Lung (tissue), 12 donors: Measurements from ENCODE around the gene LRP1B. TPM values are rescaled to one million over a fixed set of nuclear protein-coding genes. Genes with fewer than 3 reads are reported as not detected.

Experiments
- ATAC-seq: fragments of 200-7000 bp; cut with Tn5 transposase; one replicate; pipeline ENCODE4 v1.9.1; 2020; ENCODE audit warnings: moderate number of reproducible peaks; ENCODE audit not compliant: insufficient read depth, low FRiP score
- DNase-seq, 3 donors: peaks; one replicate each; pipeline ENCODE4 v3.0.0-alpha.2; 2013 to 2017
- H3K27ac ChIP-seq, 2 donors: one replicate each; pipeline ENCODE4 v1.5.1; 2013; ENCODE audit warnings: mild to moderate bottlenecking in 2 of 2, moderate library complexity in 2 of 2, control low read depth in 1 of 2, inconsistent platforms in 1 of 2, low read depth in 1 of 2, low read length in 1 of 2
- H3K27me3 ChIP-seq, 3 donors: one replicate each; pipeline ENCODE4 v1.5.1; 2013; ENCODE audit warnings: low read length in 2 of 3; ENCODE audit not compliant: control insufficient read depth in 3 of 3, insufficient read depth in 3 of 3
- H3K36me3 ChIP-seq, 4 donors: one replicate each; pipeline ENCODE4 v1.5.1; 2013; ENCODE audit warnings: low read length in 4 of 4, mild to moderate bottlenecking in 1 of 4, moderate library complexity in 1 of 4; ENCODE audit not compliant: control insufficient read depth in 4 of 4, insufficient read depth in 4 of 4
- H3K4me1 ChIP-seq, 5 donors: one replicate each; pipeline ENCODE4 v1.5.1; 2013; ENCODE audit warnings: low read length in 5 of 5, mild to moderate bottlenecking in 2 of 5, moderate library complexity in 1 of 5; ENCODE audit not compliant: control insufficient read depth in 5 of 5, insufficient read depth in 5 of 5
- H3K4me3 ChIP-seq: one replicate; pipeline ENCODE4 v1.5.1; 2013; ENCODE audit warnings: mild to moderate bottlenecking, control low read depth, moderate library complexity
- H3K9ac ChIP-seq, 2 donors: one replicate each; pipeline ENCODE4 v1.5.1; 2013; ENCODE audit warnings: low read length in 2 of 2, control low read depth in 1 of 2; ENCODE audit not compliant: insufficient read depth in 1 of 2
- H3K9me3 ChIP-seq, 4 donors: one replicate each; pipeline ENCODE4 v1.5.1; 2013; ENCODE audit warnings: low read length in 3 of 4, mild to moderate bottlenecking in 1 of 4, moderate library complexity in 1 of 4; ENCODE audit not compliant: control insufficient read depth in 4 of 4, insufficient read depth in 3 of 4
- whole genome bisulfite sequencing, 2 donors: extraction: QIAGEN DNeasy Blood & Tissue Kit; methylation state at CpG; one replicate each; pipeline ENCODE4 v1.1.7; 2013; 5-methylcytosine and 5-hydroxymethylcytosine counted together
- polyA plus RNA-seq, 2 donors: library from polyadenylated mRNA; stranded (reverse); fragments of 200-250 nt; gene quantifications; one replicate each; pipeline ENCODE4 v1.2.1, GENCODE V29; 2013
- total RNA-seq, 2 donors: library from RNA; depleted of rRNA in 1 of 2; stranded (reverse); fragments of >200 nt in 1 of 2; gene quantifications; one replicate each; pipeline ENCODE4 v1.2.1, GENCODE V29; 2014 to 2021
- TF ChIP-seq, protein P1 (sequence below): IDR thresholded peaks from 2 replicates; pipeline ENCODE4 v1.5.1; 2012; ENCODE audit warnings: mild to moderate bottlenecking; ENCODE audit errors: control extremely low read depth, extremely low read depth
- donor health status: control.
- donor health status: control.
- donor health status: Bipolar disorder and iron deficiency.
- donor health status: healthy.
- donor health status: DM: yes; HTN: yes; CAD: no.

Gene LRP1B
- total and polyA plus RNA-seq, 4 donors: 0.01 to 6.5 (median 0.16) TPM

DNA sequence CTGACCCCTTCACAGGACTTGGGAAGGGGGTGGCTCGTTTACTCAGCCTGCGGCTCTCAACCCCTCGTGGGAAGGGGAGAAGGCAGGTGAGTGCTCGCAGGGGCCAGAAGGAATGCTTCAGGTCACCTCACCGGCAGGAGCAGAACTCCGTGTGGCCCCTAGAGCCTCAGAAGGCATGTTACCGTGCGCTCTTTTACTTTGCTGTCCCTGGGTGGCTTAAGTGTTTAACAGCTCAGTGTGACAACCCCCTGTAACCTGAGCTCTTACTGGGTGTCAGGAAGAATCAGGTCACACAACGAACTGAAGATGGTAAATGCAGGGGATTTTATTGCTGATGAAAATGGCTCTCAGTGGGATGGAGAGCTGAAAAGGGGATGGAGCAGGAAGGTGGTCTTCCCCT is 1235.4 kb downstream of the LRP1B start:
- 67 to 78% methylated on average over 9 of the region's 9 CpGs for WGBS, 2 donors
- H3K4me1 ChIP-seq: no peaks in the 10 kb centered on the region
- H3K9ac ChIP-seq: no peak overlapping the region
- no peak overlapping the region for H3K4me3 ChIP-seq
- TF ChIP-seq, protein P1, sequence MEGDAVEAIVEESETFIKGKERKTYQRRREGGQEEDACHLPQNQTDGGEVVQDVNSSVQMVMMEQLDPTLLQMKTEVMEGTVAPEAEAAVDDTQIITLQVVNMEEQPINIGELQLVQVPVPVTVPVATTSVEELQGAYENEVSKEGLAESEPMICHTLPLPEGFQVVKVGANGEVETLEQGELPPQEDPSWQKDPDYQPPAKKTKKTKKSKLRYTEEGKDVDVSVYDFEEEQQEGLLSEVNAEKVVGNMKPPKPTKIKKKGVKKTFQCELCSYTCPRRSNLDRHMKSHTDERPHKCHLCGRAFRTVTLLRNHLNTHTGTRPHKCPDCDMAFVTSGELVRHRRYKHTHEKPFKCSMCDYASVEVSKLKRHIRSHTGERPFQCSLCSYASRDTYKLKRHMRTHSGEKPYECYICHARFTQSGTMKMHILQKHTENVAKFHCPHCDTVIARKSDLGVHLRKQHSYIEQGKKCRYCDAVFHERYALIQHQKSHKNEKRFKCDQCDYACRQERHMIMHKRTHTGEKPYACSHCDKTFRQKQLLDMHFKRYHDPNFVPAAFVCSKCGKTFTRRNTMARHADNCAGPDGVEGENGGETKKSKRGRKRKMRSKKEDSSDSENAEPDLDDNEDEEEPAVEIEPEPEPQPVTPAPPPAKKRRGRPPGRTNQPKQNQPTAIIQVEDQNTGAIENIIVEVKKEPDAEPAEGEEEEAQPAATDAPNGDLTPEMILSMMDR: no peak
- no peak overlapping the region for H3K27ac ChIP-seq
- no peaks in the 10 kb centered on the region for H3K27me3 ChIP-seq
- H3K9me3 ChIP-seq: no peaks in the 10 kb centered on the region
- no peak for DNase-seq
- no peak for ATAC-seq
- H3K36me3 ChIP-seq: no peaks in the 10 kb centered on the region

DNA sequence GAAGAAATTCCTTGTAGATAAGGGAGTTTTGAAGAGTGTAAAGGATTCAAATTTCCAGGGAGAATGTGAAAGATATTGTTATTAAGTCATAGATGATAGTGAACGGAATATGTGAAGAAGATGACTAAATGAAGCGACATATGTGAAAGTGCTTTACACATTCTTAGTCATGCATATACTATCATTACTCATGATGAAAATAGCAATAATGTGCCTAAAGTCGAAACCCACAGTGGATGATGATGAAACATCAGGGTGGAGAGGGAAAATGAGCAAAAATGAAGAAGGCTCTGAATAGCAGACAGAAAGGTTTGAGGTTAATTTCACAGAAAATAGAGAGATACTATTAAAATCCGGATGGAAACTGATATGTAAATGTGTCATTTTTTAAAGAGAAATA is 1237.1 kb downstream of the LRP1B start:
- Histone ChIP-seq H3K36me3 (no peaks in the 10 kb centered on the region), H3K9ac (no peak overlapping the region), H3K27ac (no peak overlapping the region), H3K4me1 (no peaks in the 10 kb centered on the region), H3K9me3 (no peaks in the 10 kb centered on the region), H3K4me3 (no peak overlapping the region), H3K27me3 (no peaks in the 10 kb centered on the region)
- 82 to 84% methylated on average over 4 of the region's 4 CpGs for WGBS, 2 donors
- TF ChIP-seq, protein P1: no peak
- no peak for DNase-seq
- ATAC-seq: no peak

DNA sequence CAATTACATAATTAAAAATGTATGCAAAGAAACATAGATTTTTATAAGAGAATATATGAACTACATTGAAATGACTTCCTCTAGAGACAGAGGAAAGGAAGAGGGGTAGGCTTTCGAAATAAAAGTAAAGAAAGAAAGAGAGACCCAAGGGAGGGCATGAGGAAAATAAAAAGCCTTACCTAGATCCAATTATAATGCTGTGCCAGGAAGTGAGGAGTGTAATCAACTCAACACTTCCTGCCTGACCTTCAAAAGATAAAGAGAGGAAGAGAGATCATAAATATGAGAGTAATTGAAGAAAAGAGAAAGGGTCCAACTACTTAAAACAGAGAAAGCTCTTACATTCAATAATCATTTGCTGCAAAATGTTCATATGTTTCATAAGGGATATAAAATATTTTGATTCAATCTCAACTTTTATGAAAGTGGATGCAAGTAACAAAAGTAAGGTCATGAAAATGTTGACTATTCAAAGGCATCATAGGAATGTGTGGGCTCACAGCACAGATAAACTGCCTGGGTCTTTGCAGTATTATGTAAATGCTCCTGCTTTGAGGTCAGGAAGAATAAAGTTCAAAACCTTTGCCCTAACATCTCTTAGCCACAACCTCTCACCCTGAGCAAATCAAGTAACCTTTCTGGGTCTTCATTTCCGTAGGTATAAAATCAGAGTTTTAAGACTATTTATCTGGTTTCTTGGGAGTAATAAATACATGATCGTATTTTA is 1237.7 kb downstream of the LRP1B start:
- no peak overlapping the region for H3K4me3 ChIP-seq
- 82 to 91% methylated on average over 3 of the region's 3 CpGs for WGBS, 2 donors
- ATAC-seq: no peak
- no peaks in the 10 kb centered on the region for H3K36me3 ChIP-seq
- H3K27me3 ChIP-seq: no peaks in the 10 kb centered on the region
- no peaks in the 10 kb centered on the region for H3K9me3 ChIP-seq
- H3K4me1 ChIP-seq: no peaks in the 10 kb centered on the region
- no peak for DNase-seq
- no peak overlapping the region for H3K9ac ChIP-seq
- TF ChIP-seq, protein P1: no peak
- H3K27ac ChIP-seq: no peak overlapping the region

DNA sequence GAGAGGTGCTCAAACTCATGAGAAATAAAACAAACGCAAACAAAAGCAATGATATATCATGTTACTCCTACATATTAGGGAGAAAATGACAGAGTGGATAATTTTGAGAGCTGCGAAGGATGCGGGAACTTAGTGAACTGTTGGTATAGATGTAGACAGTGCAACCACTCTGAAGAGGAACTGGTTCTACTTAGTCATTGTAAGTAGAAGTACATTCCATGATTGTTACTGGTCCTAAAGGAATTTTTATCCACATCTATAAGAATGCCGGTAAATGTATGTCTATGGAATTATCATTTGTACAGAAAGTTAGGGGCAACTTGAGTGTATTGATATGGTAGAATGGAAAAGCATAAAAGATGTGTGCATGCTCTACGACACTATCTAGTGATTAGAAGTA is 1238.4 kb downstream of the LRP1B start:
- H3K27ac ChIP-seq: no peak overlapping the region
- no peaks in the 10 kb centered on the region for H3K4me1 ChIP-seq
- 93 to 96% methylated on average over 5 of the region's 5 CpGs for WGBS, 2 donors
- TF ChIP-seq, protein P1: no peak
- no peak overlapping the region for H3K4me3 ChIP-seq
- DNase-seq (no peak), ATAC-seq (no peak)
- no peaks in the 10 kb centered on the region for H3K36me3 ChIP-seq
- no peaks in the 10 kb centered on the region for H3K9me3 ChIP-seq
- no peaks in the 10 kb centered on the region for H3K27me3 ChIP-seq
- H3K9ac ChIP-seq: no peak overlapping the region
